ENCODE results near the gene CARD9. TPM values are rescaled to one million over a fixed set of nuclear protein-coding genes. Genes with fewer than 3 reads are reported as not detected.

Gene CARD9
- total RNA-seq, 2 experiments from 2014 or later, result 0.92 to 1.7 TPM

DNA sequence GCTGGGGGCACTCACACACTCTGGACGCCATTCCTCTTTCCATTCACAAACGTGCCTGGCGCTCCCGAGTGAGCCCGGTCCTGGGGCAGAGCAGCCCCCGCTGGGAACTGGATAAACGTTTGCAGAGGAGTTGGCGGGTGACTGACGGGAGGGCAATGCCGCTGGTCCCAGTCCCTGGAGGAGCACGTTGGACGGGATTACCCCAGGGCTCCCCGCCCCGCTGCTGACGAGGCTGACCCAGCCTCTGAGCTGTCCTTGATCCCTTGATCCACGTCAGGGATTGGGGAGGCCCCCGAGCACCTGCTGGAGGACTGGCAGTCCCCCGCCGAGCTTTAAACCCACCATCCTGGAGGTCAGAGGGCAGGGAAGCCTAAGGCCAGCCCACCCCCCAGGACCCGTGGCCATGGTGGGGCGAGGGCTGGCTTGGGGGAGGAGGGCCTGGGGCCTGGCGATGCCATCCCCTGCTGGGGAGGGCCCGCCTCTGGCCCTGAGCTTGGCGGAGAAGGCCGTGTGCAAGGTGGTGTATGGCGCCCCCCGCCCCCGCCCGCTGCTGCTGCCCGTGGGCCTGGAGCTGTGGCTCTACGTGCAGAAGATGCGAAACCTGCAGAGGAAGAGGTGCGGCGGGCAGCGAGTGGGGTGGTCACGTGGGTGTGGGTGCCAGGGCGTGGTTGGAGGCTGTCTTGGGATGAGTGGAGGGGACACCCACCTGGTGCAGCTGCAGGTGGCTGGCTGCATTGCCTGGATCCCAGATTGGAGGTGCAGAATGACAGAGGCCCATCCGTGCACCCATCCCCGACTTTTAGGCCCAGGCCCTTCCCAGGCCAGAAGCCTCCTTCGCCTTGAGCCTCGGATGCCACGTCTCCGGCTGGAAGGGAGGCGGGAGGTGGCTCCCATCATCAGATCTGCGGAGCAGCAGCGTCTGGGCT lies 41.6 kb downstream of the CARD9 start:
- H3K79me2 ChIP-seq (ENCODE audit: insufficient read depth, low read depth, low read length), result no peaks in the 10 kb centered on the region
- intact Hi-C loops (cut with micrococcal nuclease; ENCODE audit: unreplicated experiment), result no loop called here
- no peak overlapping the region for H3K4me3 ChIP-seq (ENCODE audit: low read depth, low read length, poor library complexity, severe bottlenecking)
- no peaks in the 10 kb centered on the region for H3K4me1 ChIP-seq (ENCODE audit: insufficient read depth, low read length, poor library complexity, severe bottlenecking)
- H4K20me1 ChIP-seq (ENCODE audit: insufficient read depth, low read length), result no peaks in the 10 kb centered on the region
- H2AFZ ChIP-seq (ENCODE audit: low read length), result no peak overlapping the region
- no peak overlapping the region for H3K4me2 ChIP-seq (ENCODE audit: low read length)
- no peak overlapping the region for H3K27ac ChIP-seq (ENCODE audit: low read depth, low read length, poor library complexity, severe bottlenecking)
- CTCF ChIA-PET (ENCODE audit: unreplicated experiment), result no interaction called here
- no TSS peak for BruUV-seq (replicated peaks)
- H3K9me3 ChIP-seq (ENCODE audit: low read length), result no peaks in the 10 kb centered on the region
- no peak for DNase-seq (ENCODE audit: low spot score)
- POLR2A ChIA-PET, result no interaction called here
- H3K36me3 ChIP-seq (ENCODE audit: insufficient read depth, low read length), result no peaks in the 10 kb centered on the region
- TF ChIP-seq, protein P1, sequence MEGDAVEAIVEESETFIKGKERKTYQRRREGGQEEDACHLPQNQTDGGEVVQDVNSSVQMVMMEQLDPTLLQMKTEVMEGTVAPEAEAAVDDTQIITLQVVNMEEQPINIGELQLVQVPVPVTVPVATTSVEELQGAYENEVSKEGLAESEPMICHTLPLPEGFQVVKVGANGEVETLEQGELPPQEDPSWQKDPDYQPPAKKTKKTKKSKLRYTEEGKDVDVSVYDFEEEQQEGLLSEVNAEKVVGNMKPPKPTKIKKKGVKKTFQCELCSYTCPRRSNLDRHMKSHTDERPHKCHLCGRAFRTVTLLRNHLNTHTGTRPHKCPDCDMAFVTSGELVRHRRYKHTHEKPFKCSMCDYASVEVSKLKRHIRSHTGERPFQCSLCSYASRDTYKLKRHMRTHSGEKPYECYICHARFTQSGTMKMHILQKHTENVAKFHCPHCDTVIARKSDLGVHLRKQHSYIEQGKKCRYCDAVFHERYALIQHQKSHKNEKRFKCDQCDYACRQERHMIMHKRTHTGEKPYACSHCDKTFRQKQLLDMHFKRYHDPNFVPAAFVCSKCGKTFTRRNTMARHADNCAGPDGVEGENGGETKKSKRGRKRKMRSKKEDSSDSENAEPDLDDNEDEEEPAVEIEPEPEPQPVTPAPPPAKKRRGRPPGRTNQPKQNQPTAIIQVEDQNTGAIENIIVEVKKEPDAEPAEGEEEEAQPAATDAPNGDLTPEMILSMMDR (conservative IDR thresholded peaks at IDR 0.05; ENCODE audit: low read length), result no peak
- no peak for TF ChIP-seq EZH2phosphoT487 (IDR thresholded peaks at IDR 0.05; ENCODE audit: borderline replicate concordance, low read depth, low read length)
- H3K9me2 ChIP-seq (ENCODE audit: insufficient read depth, low read length), result no peaks in the 10 kb centered on the region

DNA sequence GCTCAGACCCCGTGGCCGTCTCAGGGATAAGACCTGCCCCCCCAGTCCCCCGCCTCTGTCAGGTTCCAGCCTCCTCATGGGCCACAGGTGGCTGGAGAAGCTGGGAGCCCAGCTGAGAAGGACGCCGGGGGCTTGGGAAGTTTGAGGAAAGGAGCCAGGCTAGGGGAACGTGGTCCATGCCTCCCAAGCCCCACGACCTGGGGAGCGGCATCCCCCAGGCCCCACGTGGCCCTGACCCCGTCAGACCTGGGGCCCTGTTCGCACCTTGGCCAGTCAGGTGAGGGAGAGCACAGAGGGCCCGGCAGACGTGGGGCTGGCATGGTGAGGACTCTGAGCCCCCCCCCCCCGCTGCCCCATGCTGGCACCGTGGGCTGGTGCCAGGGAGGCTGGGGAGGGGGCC lies 42.4 kb downstream of the CARD9 start:
- Histone ChIP-seq H3K36me3 (ENCODE audit: insufficient read depth, low read length) (no peaks in the 10 kb centered on the region), H3K9me2 (ENCODE audit: insufficient read depth, low read length) (no peaks in the 10 kb centered on the region), H3K9me3 (ENCODE audit: low read length) (no peaks in the 10 kb centered on the region), H3K4me1 (ENCODE audit: insufficient read depth, low read length, poor library complexity, severe bottlenecking) (no peaks in the 10 kb centered on the region), H2AFZ (ENCODE audit: low read length) (no peak overlapping the region), H3K27ac (ENCODE audit: low read depth, low read length, poor library complexity, severe bottlenecking) (no peak overlapping the region), H3K4me3 (ENCODE audit: low read depth, low read length, poor library complexity, severe bottlenecking) (no peak overlapping the region), H3K79me2 (ENCODE audit: insufficient read depth, low read depth, low read length) (no peaks in the 10 kb centered on the region), H3K4me2 (ENCODE audit: low read length) (no peak overlapping the region), H4K20me1 (ENCODE audit: insufficient read depth, low read length) (no peaks in the 10 kb centered on the region)
- no peak for DNase-seq (ENCODE audit: low spot score)
- intact Hi-C loops (cut with micrococcal nuclease; ENCODE audit: unreplicated experiment), result no loop called here
- CTCF ChIA-PET (ENCODE audit: unreplicated experiment), result no interaction called here
- no TSS peak for BruUV-seq (replicated peaks)
- TF ChIP-seq, protein P1 (conservative IDR thresholded peaks at IDR 0.05; ENCODE audit: low read length), result no peak
- TF ChIP-seq EZH2phosphoT487 (IDR thresholded peaks at IDR 0.05; ENCODE audit: borderline replicate concordance, low read depth, low read length), result no peak
- POLR2A ChIA-PET, result no interaction called here

DNA sequence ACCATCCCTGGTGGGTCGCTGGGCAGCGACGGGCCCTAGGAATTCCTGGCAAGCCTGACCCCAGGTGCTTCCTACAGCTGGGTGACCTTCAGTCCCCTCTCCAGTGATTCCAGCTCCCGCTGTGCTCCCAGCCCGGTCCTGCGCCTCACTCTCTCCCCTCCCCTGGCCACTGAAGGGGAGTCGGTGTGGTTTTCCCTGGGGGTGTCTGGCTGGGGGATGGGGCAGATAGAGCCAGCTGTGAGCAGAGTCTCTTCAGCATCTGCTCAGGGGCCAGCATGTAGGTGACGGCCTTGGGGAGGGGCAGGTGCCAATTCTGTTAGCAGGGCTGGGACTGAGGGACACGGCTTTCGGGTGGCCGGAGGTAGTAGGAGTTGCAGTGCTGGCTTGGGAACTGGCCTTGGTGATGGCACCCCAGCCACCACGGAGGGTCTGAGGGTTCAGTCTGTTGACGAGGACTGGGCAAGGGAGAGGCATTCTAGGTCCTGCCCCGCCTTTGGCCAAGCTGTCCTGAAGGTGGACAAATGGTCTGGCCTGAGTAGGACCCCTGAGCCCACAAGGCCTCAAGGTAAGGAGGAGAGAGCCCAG lies 43.0 kb downstream of the CARD9 start:
- Histone ChIP-seq H3K4me1 (ENCODE audit: insufficient read depth, low read length, poor library complexity, severe bottlenecking) (no peaks in the 10 kb centered on the region), H3K79me2 (ENCODE audit: insufficient read depth, low read depth, low read length) (no peaks in the 10 kb centered on the region), H4K20me1 (ENCODE audit: insufficient read depth, low read length) (no peaks in the 10 kb centered on the region), H3K9me2 (ENCODE audit: insufficient read depth, low read length) (no peaks in the 10 kb centered on the region), H3K4me2 (ENCODE audit: low read length) (no peak overlapping the region), H2AFZ (ENCODE audit: low read length) (no peak overlapping the region), H3K36me3 (ENCODE audit: insufficient read depth, low read length) (no peaks in the 10 kb centered on the region), H3K4me3 (ENCODE audit: low read depth, low read length, poor library complexity, severe bottlenecking) (no peak overlapping the region), H3K27ac (ENCODE audit: low read depth, low read length, poor library complexity, severe bottlenecking) (no peak overlapping the region), H3K9me3 (ENCODE audit: low read length) (no peaks in the 10 kb centered on the region)
- intact Hi-C loops (cut with micrococcal nuclease; ENCODE audit: unreplicated experiment), result no loop called here
- ChIA-PET CTCF (ENCODE audit: unreplicated experiment) (no interaction called here), POLR2A (no interaction called here)
- TF ChIP-seq, protein P1 (conservative IDR thresholded peaks at IDR 0.05; ENCODE audit: low read length), result no peak
- TF ChIP-seq EZH2phosphoT487 (IDR thresholded peaks at IDR 0.05; ENCODE audit: borderline replicate concordance, low read depth, low read length), result no peak
- DNase-seq (ENCODE audit: low spot score), result no peak
- no TSS peak for BruUV-seq (replicated peaks)

Data from OCI-LY7 (cell line).